Testis (tissue), 3 donors: ENCODE results near the gene GJA3. TPM values are rescaled to one million over a fixed set of nuclear protein-coding genes. Genes with fewer than 3 reads are reported as not detected.

Source experiments
- DNase-seq: peaks from one replicate; pipeline ENCODE4 v3.0.0-alpha.2; 2019
- H3K27ac ChIP-seq, 2 donors: fragments of 200-600 bp; sonication (generic); one replicate each; pipeline ENCODE4 v1.5.1; 2019
- H3K27me3 ChIP-seq: fragments of 200-600 bp; sonication (generic); one replicate; pipeline ENCODE4 v1.5.1; 2019
- H3K36me3 ChIP-seq: fragments of 200-600 bp; sonication (generic); one replicate; pipeline ENCODE4 v1.5.1; 2017; ENCODE audit warnings: low read depth; ENCODE audit errors: missing control alignments
- H3K4me1 ChIP-seq: fragments of 200-600 bp; sonication (generic); one replicate; pipeline ENCODE4 v1.5.1; 2019
- H3K4me3 ChIP-seq, 2 donors: fragments of 200-600 bp; sonication (generic); one replicate each; pipeline ENCODE4 v1.5.1; 2017 to 2019
- H3K9me3 ChIP-seq: fragments of 200-600 bp; sonication (generic); one replicate; pipeline ENCODE4 v1.5.1; 2017
- POLR2A ChIP-seq: fragments of 450-650 bp; IDR thresholded peaks from one replicate; pipeline ENCODE4 v1.6.1; 2017; ENCODE audit warnings: antibody characterized with exemption, mild to moderate bottlenecking, moderate library complexity
- WGBS, 2 donors: methylation state at CpG; one replicate each; pipeline ENCODE4 v1.1.5; 2018; 5-methylcytosine and 5-hydroxymethylcytosine counted together
- intact Hi-C: fragments of 100-400 bp; cut with DNase I; formaldehyde crosslinking; loops from one replicate; pipeline ENCODE4 v1.15.1; 2023; ENCODE audit warnings: low total_unique reads
- polyA plus RNA-seq: library from polyadenylated mRNA; stranded (reverse); fragments of 350-450 nt; fragmentation: Illumina TruSeq; extraction: RNeasy Lipid Tissue Mini Kit (QIAGEN cat#74804); gene quantifications from one replicate; pipeline ENCODE4 v1.2.3, GENCODE V29; 2014; ENCODE audit warnings: low read depth, low replicate concordance; ENCODE audit not compliant: insufficient read depth
- total RNA-seq, 2 donors: library from RNA; depleted of rRNA; stranded (reverse); fragments of >200 nt; gene quantifications; one replicate each; pipeline ENCODE4 v1.2.3, GENCODE V29; 2016
- TF ChIP-seq, protein P1 (sequence below), 3 experiments: fragments of 450-650 bp in 2 of 3; fragments of 200-600 bp in 1 of 3; sonication (generic) in 1 of 3; IDR thresholded peaks; one replicate each; pipeline ENCODE4 v1.5.1; 2016 to 2019; ENCODE audit warnings: antibody characterized with exemption in 3 of 3, mild to moderate bottlenecking in 2 of 3, moderate library complexity in 1 of 3

Gene GJA3
- total and polyA plus RNA-seq, 3 donors from 2014 or later, result 1.7 to 10.2 (median 5.0) TPM

DNA sequence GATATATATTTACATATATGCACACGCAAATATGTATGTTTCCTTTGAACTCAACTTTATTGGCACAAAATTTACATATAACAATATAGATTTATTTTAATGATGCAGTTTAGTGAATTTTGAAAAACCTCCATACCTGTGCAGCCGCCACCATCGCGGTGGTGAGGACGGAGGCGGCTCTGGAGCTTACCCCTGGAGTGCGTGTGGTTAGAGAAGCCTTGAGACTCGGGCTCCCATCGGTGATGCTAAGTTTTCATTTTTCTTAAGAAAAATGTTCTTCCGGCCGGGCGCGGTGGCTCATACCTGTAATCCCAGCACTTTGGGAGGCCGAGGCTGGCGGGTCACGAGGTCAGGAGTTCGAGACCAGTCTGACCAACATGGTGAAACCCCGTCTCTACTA lies 31.8 kb downstream of the GJA3 start:
- H3K4me3 ChIP-seq, result peak overlapping the region; percentile 63 to 74
- 53 to 60% methylated on average over 17 to 18 of the region's 18 CpGs for WGBS, 2 donors

DNA sequence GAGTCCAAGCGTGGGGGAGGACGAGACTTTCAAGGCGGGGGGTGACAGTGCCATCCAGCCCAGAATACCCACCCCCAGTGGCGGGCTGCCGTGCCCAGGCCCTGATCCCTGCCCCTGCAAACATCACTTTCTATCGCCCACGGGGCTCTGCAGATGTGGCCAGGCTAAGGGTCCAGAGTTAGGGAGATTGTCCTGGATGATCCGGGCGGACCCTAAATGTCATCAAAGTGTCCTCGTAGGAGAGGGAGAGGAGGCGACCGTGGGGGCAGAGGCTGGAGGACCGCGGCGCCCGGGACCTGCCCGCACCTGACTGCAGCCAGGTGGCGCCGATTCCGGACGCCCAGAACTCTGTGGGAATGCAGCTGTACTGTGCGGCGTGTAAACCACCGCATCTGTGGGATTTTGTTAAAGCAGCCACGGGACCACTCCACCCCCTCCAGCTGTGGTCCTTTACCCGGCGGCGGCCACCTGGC lies 32.4 kb downstream of the GJA3 start:
- peak overlapping the region; percentile 80 to 84 for H3K27ac ChIP-seq
- no peaks in the 10 kb centered on the region for H3K36me3 ChIP-seq
- intact Hi-C loops, result no loop called here
- H3K4me3 ChIP-seq, result peak overlapping the region; percentile 63 to 74
- H3K9me3 ChIP-seq, result no peaks in the 10 kb centered on the region
- peak; percentile 46 for DNase-seq
- WGBS, 2 donors, result 1 to 3% methylated on average over 7 to 26 of the region's 28 CpGs
- peaks cover 6% of the 10 kb centered on the region for H3K4me1 ChIP-seq
- no peak for TF ChIP-seq POLR2A
- TF ChIP-seq, protein P1, sequence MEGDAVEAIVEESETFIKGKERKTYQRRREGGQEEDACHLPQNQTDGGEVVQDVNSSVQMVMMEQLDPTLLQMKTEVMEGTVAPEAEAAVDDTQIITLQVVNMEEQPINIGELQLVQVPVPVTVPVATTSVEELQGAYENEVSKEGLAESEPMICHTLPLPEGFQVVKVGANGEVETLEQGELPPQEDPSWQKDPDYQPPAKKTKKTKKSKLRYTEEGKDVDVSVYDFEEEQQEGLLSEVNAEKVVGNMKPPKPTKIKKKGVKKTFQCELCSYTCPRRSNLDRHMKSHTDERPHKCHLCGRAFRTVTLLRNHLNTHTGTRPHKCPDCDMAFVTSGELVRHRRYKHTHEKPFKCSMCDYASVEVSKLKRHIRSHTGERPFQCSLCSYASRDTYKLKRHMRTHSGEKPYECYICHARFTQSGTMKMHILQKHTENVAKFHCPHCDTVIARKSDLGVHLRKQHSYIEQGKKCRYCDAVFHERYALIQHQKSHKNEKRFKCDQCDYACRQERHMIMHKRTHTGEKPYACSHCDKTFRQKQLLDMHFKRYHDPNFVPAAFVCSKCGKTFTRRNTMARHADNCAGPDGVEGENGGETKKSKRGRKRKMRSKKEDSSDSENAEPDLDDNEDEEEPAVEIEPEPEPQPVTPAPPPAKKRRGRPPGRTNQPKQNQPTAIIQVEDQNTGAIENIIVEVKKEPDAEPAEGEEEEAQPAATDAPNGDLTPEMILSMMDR (IDR thresholded peaks at IDR 0.05), result peak in 2 of 3 experiments; percentile 22 to 26
- H3K27me3 ChIP-seq, result no peaks in the 10 kb centered on the region

More for the DNA sequence above, 31.8 kb downstream of the GJA3 start:
- no peaks in the 10 kb centered on the region for H3K36me3 ChIP-seq
- intact Hi-C loops, result no loop called here
- H3K4me1 ChIP-seq, result peaks cover 6% of the 10 kb centered on the region
- TF ChIP-seq, protein P1 (IDR thresholded peaks at IDR 0.05), result no peak
- no peak for TF ChIP-seq POLR2A
- H3K27me3 ChIP-seq, result no peaks in the 10 kb centered on the region
- no peaks in the 10 kb centered on the region for H3K9me3 ChIP-seq
- no peak for DNase-seq
- H3K27ac ChIP-seq, result peak overlapping the region in 1 of 2 donors; percentile 84

DNA sequence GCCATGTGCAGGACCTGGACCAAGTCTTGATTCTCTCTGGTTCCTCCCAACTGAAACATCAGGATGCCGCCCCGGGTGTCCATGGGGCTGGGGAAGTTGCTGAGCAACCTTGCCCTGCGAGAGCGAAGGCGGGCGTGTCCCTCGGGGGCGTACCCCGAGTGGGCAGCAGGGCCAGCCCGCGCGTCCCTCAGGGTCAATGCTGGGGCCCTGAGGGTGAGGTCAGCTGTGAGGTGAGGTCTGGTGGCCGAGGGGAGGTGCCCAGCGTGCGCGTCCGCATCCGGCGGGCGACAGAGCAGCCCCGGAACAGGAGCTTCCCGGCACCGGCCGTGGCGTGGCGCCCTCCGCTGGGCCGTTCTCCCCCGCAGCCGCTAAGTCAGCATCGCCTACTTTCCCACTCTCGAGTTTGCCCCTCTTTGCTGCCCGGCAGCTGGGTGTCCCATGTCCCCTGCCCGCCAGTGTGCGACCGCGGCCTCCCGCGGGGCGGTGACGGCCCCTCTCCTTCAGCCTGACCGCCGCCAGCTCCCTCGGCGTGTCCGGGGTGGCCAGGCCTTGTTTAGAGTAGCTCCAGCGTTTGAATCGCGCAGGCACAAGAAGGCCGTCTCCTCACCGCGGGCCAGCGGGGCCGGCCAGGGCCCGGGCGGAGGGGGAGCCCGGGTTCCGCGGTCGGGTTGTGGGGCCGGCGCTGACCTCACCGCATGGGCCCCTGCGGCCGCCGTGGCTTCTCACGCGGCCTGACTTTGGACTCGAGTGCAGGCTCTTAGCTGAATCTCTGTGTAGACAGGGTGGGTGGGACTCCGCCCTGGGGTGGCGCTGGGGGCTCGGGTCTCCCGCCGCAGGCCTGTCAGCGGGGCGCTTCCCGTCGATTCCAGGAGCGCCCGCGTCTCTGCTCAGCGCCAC lies 33.0 kb downstream of the GJA3 start:
- 1 to 2% methylated on average over 10 to 53 of the region's 82 CpGs for WGBS, 2 donors
- Histone ChIP-seq H3K36me3 (no peaks in the 10 kb centered on the region), H3K9me3 (no peaks in the 10 kb centered on the region), H3K27me3 (no peaks in the 10 kb centered on the region), H3K4me1 (peaks cover 6% of the 10 kb centered on the region), H3K27ac (peak overlapping the region; percentile 80 to 84), H3K4me3 (peak overlapping the region; percentile 63 to 74)
- DNase-seq, result peak; percentile 84
- TF ChIP-seq, protein P1 (IDR thresholded peaks at IDR 0.05), result peak; percentile 15 to 42 (median 27)
- TF ChIP-seq POLR2A, result no peak
- intact Hi-C loops, result no loop called here

DNA sequence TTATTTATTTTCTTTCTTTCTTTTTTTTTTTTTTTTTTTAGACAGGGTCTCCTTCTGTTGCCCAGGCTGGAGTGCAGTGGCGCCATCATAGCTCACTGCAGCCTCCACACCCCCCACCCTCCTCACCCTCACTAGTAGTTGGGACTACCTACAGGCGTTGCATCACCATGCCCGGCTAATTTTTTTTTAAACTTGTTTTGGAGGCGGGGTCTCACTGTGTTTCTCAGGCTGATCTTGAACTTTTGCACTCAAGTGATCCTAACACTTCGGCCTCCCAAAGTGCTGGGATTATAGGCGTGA lies 33.6 kb downstream of the GJA3 start:
- DNase-seq, result no peak
- intact Hi-C loops, result no loop called here
- TF ChIP-seq, protein P1 (IDR thresholded peaks at IDR 0.05), result no peak
- no peak for TF ChIP-seq POLR2A

More for the DNA sequence above, 33.6 kb downstream of the GJA3 start:
- H3K4me1 ChIP-seq, result peaks cover 6% of the 10 kb centered on the region
- WGBS, 2 donors, result 33 to 36% methylated on average over 6 of the region's 6 CpGs
- H3K4me3 ChIP-seq, result peak overlapping the region; percentile 63 to 74
- no peaks in the 10 kb centered on the region for H3K27me3 ChIP-seq
- H3K36me3 ChIP-seq, result no peaks in the 10 kb centered on the region
- no peaks in the 10 kb centered on the region for H3K9me3 ChIP-seq
- peak overlapping the region; percentile 80 to 84 for H3K27ac ChIP-seq
